ENCODE data around the gene CALHM2.

CALHM2 gene

GRCh38 chr10:103475437-103475836, 23.3 kb upstream of the CALHM2 start:
- DNase-seq = no peak

GRCh38 chr10:103474077-103474476, 21.9 kb upstream of the CALHM2 start:
- no peak for DNase-seq

- DNase-seq = no peak
These were observed 21.1 kb upstream of the CALHM2 start for GRCh38 chr10:103473261-103473671.

- no peak for DNase-seq
These were observed 19.8 kb upstream of the CALHM2 start for GRCh38 chr10:103472005-103472404.

- DNase-seq = no peak
These were observed 18.8 kb upstream of the CALHM2 start for GRCh38 chr10:103470761-103471653.

GRCh38 chr10:103469201-103469600, 17.0 kb upstream of the CALHM2 start:
- no peak for DNase-seq

GRCh38 chr10:103467406-103467805, 15.2 kb upstream of the CALHM2 start:
- DNase-seq = no peak

- no peak for DNase-seq
These were observed 14.6 kb upstream of the CALHM2 start for GRCh38 chr10:103466734-103467133.

- DNase-seq = no peak
These were observed 13.4 kb upstream of the CALHM2 start for GRCh38 chr10:103465411-103466179.

GRCh38 chr10:103463499-103463898, 11.3 kb upstream of the CALHM2 start:
- no peak for DNase-seq

- DNase-seq = no peak
These were observed 7.4 kb upstream of the CALHM2 start for GRCh38 chr10:103459615-103460014.

GRCh38 chr10:103458720-103459119, 6.5 kb upstream of the CALHM2 start, which contains the start of gene CALHM1:
TSS of gene CALHM1 (minus strand) at chr10:103458900. CDS start at chr10:103458751, 149 bp downstream.
- no peak for DNase-seq

- DNase-seq = no peak
These were observed 5.9 kb upstream of the CALHM2 start for GRCh38 chr10:103457896-103458583.

GRCh38 chr10:103457176-103457712, 5.1 kb upstream of the CALHM2 start:
- no peak for DNase-seq

- DNase-seq = no peak
These were observed 4.0 kb upstream of the CALHM2 start for GRCh38 chr10:103456074-103456660.

GRCh38 chr10:103455235-103455634, 3.1 kb upstream of the CALHM2 start:
- no peak for DNase-seq

GRCh38 chr10:103454026-103454425, 1.9 kb upstream of the CALHM2 start:
- DNase-seq = no peak

GRCh38 chr10:103452506-103453230, 498 bp upstream of the CALHM2 start:
- no peak for DNase-seq

GRCh38 chr10:103451091-103451813, 918 bp downstream of the CALHM2 start:
- DNase-seq = no peak

GRCh38 chr10:103450201-103450695, 1.9 kb downstream of the CALHM2 start:
- DNase-seq = no peak

Measured in cerebellar nuclear complex (tissue), 1 donor.